ENCODE measurements around the gene RANBP9. TPM values are rescaled to one million over a fixed set of nuclear protein-coding genes. Genes with fewer than 3 reads are reported as not detected.

RANBP9 gene
- total RNA-seq, 4 donors from 2014 or later: 44.7 to 93.1 (median 63.3) TPM

DNA sequence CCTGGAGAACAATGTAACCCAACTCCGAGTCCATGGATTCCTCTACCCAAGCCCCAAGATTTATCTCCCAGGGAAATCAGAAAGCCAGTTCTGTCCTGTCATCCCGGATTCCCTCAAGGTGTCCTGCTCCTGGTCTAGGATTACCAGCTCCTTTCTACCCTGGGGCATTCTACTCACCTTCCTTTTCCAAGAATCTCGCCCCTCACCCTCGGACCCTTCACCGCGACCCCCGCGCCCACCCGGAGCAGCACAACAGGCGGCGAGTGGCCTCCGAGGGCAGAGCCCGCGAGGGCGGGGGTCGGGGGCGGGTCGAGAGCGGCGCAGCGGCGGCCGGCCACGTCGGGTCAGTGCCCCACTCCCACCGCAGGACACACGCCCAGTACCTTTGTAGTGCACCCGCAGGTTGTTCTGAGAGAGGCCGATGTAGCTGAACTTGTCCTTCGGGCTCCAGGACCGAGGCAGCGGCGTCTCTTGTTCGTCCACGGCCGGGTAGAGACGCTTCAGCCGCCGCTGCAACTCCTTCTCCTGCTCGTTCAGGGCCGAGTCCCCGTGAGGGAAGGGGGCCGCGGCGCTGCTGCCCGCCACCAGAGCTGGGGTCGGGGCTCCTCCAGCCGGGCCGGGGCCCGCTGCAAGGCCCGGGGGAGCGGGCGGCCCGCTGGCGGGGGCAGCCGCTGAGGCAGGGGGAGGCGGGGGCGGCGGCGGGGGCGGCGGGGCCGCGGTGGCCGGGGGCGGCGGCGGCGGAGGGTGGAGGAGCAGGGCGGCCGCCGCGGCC lies 897 bp downstream of the RANBP9 start:
- in situ Hi-C loops (cut with MboI; ENCODE audit: low sequenced_read_pairs in 4 of 4): loop anchor here in 1 of 4 donors (25.0 kb wide), 1 partner anchor 98 kb away; the partner anchor contains the start of gene NOL7
- peak; percentile 40 to 48 for DNase-seq
- H3K36me3 ChIP-seq: no peaks in the 10 kb centered on the region
- peak overlapping the region; percentile 70 to 91 (median 77) for H3K4me3 ChIP-seq
- H3K27me3 ChIP-seq: no peaks in the 10 kb centered on the region
- peak; percentile 35 to 57 for ATAC-seq
- intact Hi-C loops (cut with DNase I; ENCODE audit: low total_unique reads): loop anchor here (1.0 to 10.0 kb wide), 2 partner anchors 95 to 236 kb away; partner anchors contain the start of gene NOL7
- peak; percentile 7 to 8 for TF ChIP-seq POLR2A (IDR thresholded peaks at IDR 0.05)
- TF ChIP-seq, protein P1, sequence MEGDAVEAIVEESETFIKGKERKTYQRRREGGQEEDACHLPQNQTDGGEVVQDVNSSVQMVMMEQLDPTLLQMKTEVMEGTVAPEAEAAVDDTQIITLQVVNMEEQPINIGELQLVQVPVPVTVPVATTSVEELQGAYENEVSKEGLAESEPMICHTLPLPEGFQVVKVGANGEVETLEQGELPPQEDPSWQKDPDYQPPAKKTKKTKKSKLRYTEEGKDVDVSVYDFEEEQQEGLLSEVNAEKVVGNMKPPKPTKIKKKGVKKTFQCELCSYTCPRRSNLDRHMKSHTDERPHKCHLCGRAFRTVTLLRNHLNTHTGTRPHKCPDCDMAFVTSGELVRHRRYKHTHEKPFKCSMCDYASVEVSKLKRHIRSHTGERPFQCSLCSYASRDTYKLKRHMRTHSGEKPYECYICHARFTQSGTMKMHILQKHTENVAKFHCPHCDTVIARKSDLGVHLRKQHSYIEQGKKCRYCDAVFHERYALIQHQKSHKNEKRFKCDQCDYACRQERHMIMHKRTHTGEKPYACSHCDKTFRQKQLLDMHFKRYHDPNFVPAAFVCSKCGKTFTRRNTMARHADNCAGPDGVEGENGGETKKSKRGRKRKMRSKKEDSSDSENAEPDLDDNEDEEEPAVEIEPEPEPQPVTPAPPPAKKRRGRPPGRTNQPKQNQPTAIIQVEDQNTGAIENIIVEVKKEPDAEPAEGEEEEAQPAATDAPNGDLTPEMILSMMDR (IDR thresholded peaks at IDR 0.05 in 4 of 5, conservative IDR thresholded peaks at IDR 0.05 in 1 of 5): no peak
- H3K27ac ChIP-seq: peak overlapping the region; percentile 84 to 99 (median 94)
- H3K9me3 ChIP-seq: no peaks in the 10 kb centered on the region
- H3K4me1 ChIP-seq: peaks cover 25 to 33% of the 10 kb centered on the region in 2 donors

DNA sequence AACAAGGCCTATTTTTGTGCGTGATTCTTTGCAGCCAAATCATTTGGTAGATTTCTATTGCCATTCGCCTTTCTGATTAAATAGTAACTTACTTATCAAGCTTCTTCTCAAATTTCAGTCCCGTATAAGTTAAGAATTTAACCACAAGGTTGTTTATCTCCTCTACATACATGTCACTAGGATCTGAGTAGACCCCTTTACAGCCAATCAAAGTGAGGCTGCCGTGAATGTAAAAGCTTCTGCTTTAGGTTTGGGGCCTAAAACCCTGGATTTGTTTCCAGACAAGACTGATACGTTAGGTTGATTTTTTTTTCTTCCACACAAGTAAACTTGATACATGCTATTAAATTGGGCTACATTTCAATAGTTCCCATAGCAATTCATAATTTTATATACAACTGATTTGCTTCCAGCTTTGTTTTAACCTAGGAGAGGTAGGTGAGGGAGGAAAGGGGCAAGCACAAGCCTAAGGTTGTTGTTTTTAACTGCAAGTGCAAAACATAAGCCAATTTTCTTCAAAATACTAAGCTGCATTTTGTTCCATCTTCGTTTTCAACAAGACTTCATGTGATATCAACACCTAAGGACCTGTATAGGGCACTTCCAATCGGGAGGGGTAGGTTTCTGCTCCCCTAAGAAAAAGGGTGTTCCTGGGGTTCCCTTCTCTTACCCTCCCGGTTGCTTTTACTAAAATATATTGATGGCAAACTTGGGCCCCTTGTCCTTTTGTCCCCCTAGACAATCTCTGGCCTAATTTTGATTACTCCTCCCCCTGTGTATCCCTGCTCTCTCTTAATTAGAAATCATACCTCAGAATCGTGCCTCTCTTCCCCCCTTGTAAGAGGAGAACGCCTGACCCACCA lies 1.7 kb downstream of the RANBP9 start:
- in situ Hi-C loops (cut with MboI; ENCODE audit: low sequenced_read_pairs in 4 of 4): loop anchor here in 2 of 4 donors (10.0 to 25.0 kb wide), 2 partner anchors 95 to 98 kb away; partner anchors contain the start of gene NOL7 (in 2 of the 2)
- peaks cover 25 to 33% of the 10 kb centered on the region in 2 donors for H3K4me1 ChIP-seq
- TF ChIP-seq POLR2A (IDR thresholded peaks at IDR 0.05): no peak
- TF ChIP-seq, protein P1 (IDR thresholded peaks at IDR 0.05 in 4 of 5, conservative IDR thresholded peaks at IDR 0.05 in 1 of 5): no peak
- no peaks in the 10 kb centered on the region for H3K27me3 ChIP-seq
- H3K9me3 ChIP-seq: no peaks in the 10 kb centered on the region
- DNase-seq (no peak), ATAC-seq (no peak)
- no peaks in the 10 kb centered on the region for H3K36me3 ChIP-seq
- peak overlapping the region; percentile 84 to 99 (median 94) for H3K27ac ChIP-seq
- intact Hi-C loops (cut with DNase I; ENCODE audit: low total_unique reads): loop anchor here (2.0 to 10.0 kb wide), 3 partner anchors 57 to 235 kb away; partner anchors contain the start of gene MCUR1
- peak overlapping the region; percentile 70 to 91 (median 77) for H3K4me3 ChIP-seq

DNA sequence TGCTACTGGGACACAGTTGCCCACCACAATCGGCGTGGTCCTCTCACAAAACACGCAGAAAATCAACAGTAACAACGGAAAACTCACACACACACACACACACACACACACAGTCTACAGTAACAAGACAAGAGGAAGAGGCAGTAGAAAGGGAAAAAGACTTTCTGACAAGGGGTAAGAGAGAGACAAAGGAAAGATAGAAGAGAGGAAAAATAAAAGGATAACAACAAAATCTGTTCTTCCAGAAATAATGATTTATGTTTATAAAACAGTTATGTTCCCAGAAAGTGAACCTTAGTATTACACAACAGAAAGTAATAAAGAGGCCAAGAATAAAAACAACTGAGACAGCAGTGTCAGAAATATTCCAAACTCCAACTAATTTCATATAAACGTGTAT lies 2.9 kb downstream of the RANBP9 start:
- TF ChIP-seq POLR2A (IDR thresholded peaks at IDR 0.05): no peak
- TF ChIP-seq, protein P1 (IDR thresholded peaks at IDR 0.05 in 4 of 5, conservative IDR thresholded peaks at IDR 0.05 in 1 of 5): no peak
- peaks cover 34 to 40% of the 10 kb centered on the region in 2 donors for H3K4me1 ChIP-seq
- H3K27me3 ChIP-seq: no peaks in the 10 kb centered on the region
- DNase-seq (no peak), ATAC-seq (no peak)
- intact Hi-C loops (cut with DNase I; ENCODE audit: low total_unique reads): loop anchor here (2.0 kb wide), 2 partner anchors 58 to 106 kb away; partner anchors contain the start of gene MCUR1
- H3K9me3 ChIP-seq: no peaks in the 10 kb centered on the region
- no peaks in the 10 kb centered on the region for H3K36me3 ChIP-seq
- in situ Hi-C loops (cut with MboI; ENCODE audit: low sequenced_read_pairs in 4 of 4): loop anchor here in 2 of 4 donors (10.0 to 25.0 kb wide), 2 partner anchors 94 to 96 kb away; partner anchors contain the start of gene NOL7 (in 2 of the 2)
- peak overlapping the region; percentile 84 to 99 (median 94) for H3K27ac ChIP-seq
- peak overlapping the region; percentile 70 to 91 (median 77) for H3K4me3 ChIP-seq

DNA sequence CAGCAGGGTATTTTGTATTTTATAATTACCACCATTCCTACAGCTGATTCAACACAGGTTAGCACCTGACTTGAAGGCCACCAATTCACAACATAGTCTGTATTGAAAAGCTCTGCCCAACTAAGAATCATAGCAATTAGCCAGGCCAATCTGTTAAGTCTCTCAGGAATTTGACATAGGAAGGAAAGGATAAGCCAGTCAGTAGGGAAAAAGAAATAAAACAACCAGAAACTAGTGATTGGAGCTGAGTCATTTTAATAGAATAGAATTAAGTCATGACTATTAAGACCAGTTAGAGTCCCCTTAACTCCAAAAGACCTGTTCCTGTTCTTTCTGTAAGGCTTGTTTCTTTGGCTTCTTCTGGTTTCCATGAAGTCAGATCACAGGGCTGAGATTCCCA lies 8.1 kb downstream of the RANBP9 start:
- no peak for ATAC-seq

More for the DNA sequence above, 8.1 kb downstream of the RANBP9 start:
- intact Hi-C loops (cut with DNase I; ENCODE audit: low total_unique reads): no loop called here
- no peak overlapping the region for H3K4me3 ChIP-seq
- H3K27me3 ChIP-seq: no peaks in the 10 kb centered on the region
- no peaks in the 10 kb centered on the region for H3K36me3 ChIP-seq
- H3K4me1 ChIP-seq: peaks cover 32 to 37% of the 10 kb centered on the region in 2 donors
- H3K27ac ChIP-seq: no peak overlapping the region
- no peak for DNase-seq
- in situ Hi-C loops (cut with MboI; ENCODE audit: low sequenced_read_pairs in 4 of 4): loop anchor here in 2 of 4 donors (10.0 to 25.0 kb wide), 2 partner anchors 89 to 91 kb away; partner anchors contain the start of gene NOL7 (in 2 of the 2)
- no peak for TF ChIP-seq POLR2A (IDR thresholded peaks at IDR 0.05)
- TF ChIP-seq, protein P1 (IDR thresholded peaks at IDR 0.05 in 4 of 5, conservative IDR thresholded peaks at IDR 0.05 in 1 of 5): no peak
- no peaks in the 10 kb centered on the region for H3K9me3 ChIP-seq

Measured in gastrocnemius medialis (tissue), 4 donors.